Calu3 (cell line): Measurements from ENCODE around the gene MARCOL. TPM values are rescaled to one million over a fixed set of nuclear protein-coding genes. Genes with fewer than 3 reads are reported as not detected.

Experiments used
- BruUV-seq: library from RNA; stranded (reverse); fragments of 400-500 nt; replicated peaks from 2 replicates; lab custom pipeline; 2021; lab: Mats Ljungman, UMichigan
- CTCF ChIA-PET: fragments of 300-600 bp; sonication (Branson Sonifier 250); formaldehyde crosslinking; loops from one replicate; lab custom pipeline; 2022; ENCODE audit warnings: antibody characterized with exemption; lab: Charles Lee
- DNase-seq: peaks from one replicate; pipeline ENCODE4 v3.0.0; 2022
- H3K27ac Mint-ChIP-seq: one replicate; pipeline ENCODE4 v1.8.0; 2022; ENCODE audit warnings: mixed read lengths; ENCODE audit not compliant: unreplicated experiment
- H3K27me3 Mint-ChIP-seq: one replicate; pipeline ENCODE4 v1.8.0; 2022; ENCODE audit warnings: mixed read lengths; ENCODE audit not compliant: unreplicated experiment
- H3K36me3 Mint-ChIP-seq: one replicate; pipeline ENCODE4 v1.8.0; 2022; ENCODE audit warnings: mild to moderate bottlenecking, moderate library complexity, mixed read lengths; ENCODE audit not compliant: insufficient read depth, unreplicated experiment
- H3K4me1 Mint-ChIP-seq: one replicate; pipeline ENCODE4 v1.8.0; 2022; ENCODE audit warnings: mild to moderate bottlenecking, low read depth, mixed read lengths; ENCODE audit not compliant: unreplicated experiment
- H3K4me3 Mint-ChIP-seq: one replicate; pipeline ENCODE4 v1.8.0; 2022; ENCODE audit warnings: mild to moderate bottlenecking, low read depth, moderate library complexity, mixed read lengths; ENCODE audit not compliant: unreplicated experiment
- H3K9me3 Mint-ChIP-seq: one replicate; pipeline ENCODE4 v1.8.0; 2022; ENCODE audit warnings: low read depth, mixed read lengths; ENCODE audit not compliant: unreplicated experiment
- CTCF ChIP-seq: fragments of 200-600 bp; IDR thresholded peaks from one replicate; pipeline ENCODE4 v1.8.0; 2022; ENCODE audit warnings: antibody characterized with exemption; ENCODE audit not compliant: unreplicated experiment
- intact Hi-C: fragments of 100-400 bp; cut with micrococcal nuclease; formaldehyde crosslinking; loops from one replicate; pipeline ENCODE4 v1.10.0; 2022; ENCODE audit not compliant: unreplicated experiment
- total RNA-seq: library from RNA; stranded (reverse); gene quantifications from 2 replicates; pipeline ENCODE4 v1.2.3, GENCODE V29; 2022

The MARCOL gene
- total RNA-seq, 1 experiment from 2014 or later = not detected

GRCh38 chr5:148290271-148291195 is 52.2 kb downstream of the MARCOL start:
- Mint-ChIP-seq H3K27me3 (no peaks in the 10 kb centered on the region), H3K4me1 (peaks cover 11% of the 10 kb centered on the region), H3K9me3 (no peaks in the 10 kb centered on the region), H3K36me3 (no peaks in the 10 kb centered on the region), H3K4me3 (no peak overlapping the region), H3K27ac (no peak overlapping the region)
- intact Hi-C loops = loop anchor here (1.0 to 5.0 kb wide), 4 partner anchors 63 to 442 kb away; no protein-coding TSS in a partner anchor
- CTCF ChIA-PET = interaction anchor here (0.7 to 1.8 kb wide), 7 partner anchors 9 to 111 kb away, joined by 3 to 14 read pairs (median 4); partner anchors contain the start of gene SPINK13
- no TSS peak for BruUV-seq
- TF ChIP-seq CTCF = peak; percentile 61
- DNase-seq = no peak

Other genes starting within 250 kb of the MARCOL start
- gene SPINK5, start 174.5 kb upstream of the MARCOL start, total RNA-seq = 2.5 and 3.1 TPM in 2 replicates
- gene SPINK14, start 70.0 kb upstream of the MARCOL start, total RNA-seq = not detected in 2 replicates
- not detected in 2 replicates for gene SPINK6, start 35.5 kb upstream of the MARCOL start, total RNA-seq
- not detected in 2 replicates for gene SPINK13, start 30.3 kb downstream of the MARCOL start, total RNA-seq
- gene SPINK7, start 73.9 kb downstream of the MARCOL start, total RNA-seq = not detected in 2 replicates
- not detected in 2 replicates for gene SPINK9, start 97.0 kb downstream of the MARCOL start, total RNA-seq
- gene FBXO38, start 145.4 kb downstream of the MARCOL start, total RNA-seq = 53.1 and 59.2 TPM in 2 replicates